ENCODE results near the gene CEACAM19.
"Not testable (repeated sequence)": the region's sequence is repeated elsewhere in the genome, so short reads cannot be mapped to it uniquely, and the experiment has no call there.

The CEACAM19 gene

DNA sequence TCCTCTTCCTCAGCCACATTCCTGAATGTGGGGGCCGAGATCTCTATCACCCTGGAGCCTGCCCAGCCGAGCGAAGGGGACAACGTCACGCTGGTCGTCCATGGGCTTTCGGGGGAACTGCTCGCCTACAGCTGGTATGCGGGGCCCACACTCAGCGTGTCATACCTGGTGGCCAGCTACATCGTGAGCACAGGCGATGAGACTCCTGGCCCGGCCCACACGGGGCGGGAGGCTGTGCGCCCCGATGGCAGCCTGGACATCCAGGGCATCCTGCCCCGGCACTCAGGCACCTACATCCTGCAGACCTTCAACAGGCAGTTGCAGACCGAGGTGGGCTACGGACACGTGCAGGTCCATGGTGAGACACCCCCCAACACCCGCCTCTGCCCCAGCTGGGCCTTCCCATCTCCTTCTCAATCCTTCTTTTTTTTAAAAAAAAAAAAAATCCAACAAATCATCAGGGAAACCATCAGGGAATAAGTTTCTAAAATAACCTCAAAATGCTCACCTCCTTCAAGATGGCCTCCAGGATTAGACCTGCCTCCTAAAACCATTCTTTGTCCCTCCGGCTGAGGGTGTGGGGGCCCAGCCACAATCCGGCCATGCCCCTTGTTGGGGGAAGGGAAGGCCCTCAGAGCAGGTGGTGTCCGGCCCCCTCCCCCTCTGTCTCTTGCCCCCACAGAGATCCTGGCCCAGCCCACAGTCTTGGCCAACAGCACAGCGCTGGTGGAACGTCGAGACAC lies 32.2 kb downstream of the CEACAM19 start:
- no peak for DNase-seq

DNA sequence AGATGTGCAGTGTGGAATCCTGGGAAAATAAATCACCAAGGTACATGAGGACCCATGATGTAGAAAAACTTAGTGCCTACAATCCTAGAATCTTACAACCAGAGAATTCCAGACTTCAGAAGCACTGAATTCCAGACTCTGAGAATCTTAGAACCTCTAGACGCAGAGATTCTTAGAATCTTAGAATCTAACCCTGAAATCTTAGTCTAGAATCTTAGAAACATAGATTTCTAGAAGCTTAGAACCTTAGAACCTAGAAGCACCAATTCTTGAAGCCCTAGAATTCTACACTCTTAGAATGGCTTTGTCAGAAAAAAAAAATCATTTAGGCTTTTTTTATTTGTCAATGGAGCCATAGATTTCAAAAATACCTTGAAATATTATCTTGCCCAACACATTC lies 33.7 kb downstream of the CEACAM19 start:
- no peak for DNase-seq

DNA sequence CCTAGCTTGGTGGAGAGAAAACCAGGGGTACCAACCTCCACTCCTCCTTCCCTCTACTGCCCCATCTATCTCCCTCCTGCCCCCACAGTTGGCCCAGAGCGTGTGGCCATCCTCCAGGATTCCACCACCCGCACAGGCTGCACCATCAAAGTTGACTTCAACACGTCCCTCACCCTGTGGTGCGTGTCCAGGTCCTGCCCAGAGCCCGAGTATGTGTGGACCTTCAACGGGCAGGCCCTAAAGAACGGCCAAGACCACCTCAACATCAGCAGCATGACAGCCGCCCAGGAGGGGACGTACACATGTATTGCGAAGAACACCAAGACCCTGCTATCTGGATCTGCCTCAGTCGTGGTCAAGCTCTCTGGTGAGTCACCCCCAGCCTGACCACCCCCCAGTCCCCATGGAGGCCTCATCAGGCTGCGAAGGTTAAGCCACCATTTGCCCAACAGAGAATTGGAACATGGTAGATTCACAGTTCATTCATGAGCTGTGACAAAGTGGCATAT lies 34.3 kb downstream of the CEACAM19 start:
- no peak for DNase-seq

DNA sequence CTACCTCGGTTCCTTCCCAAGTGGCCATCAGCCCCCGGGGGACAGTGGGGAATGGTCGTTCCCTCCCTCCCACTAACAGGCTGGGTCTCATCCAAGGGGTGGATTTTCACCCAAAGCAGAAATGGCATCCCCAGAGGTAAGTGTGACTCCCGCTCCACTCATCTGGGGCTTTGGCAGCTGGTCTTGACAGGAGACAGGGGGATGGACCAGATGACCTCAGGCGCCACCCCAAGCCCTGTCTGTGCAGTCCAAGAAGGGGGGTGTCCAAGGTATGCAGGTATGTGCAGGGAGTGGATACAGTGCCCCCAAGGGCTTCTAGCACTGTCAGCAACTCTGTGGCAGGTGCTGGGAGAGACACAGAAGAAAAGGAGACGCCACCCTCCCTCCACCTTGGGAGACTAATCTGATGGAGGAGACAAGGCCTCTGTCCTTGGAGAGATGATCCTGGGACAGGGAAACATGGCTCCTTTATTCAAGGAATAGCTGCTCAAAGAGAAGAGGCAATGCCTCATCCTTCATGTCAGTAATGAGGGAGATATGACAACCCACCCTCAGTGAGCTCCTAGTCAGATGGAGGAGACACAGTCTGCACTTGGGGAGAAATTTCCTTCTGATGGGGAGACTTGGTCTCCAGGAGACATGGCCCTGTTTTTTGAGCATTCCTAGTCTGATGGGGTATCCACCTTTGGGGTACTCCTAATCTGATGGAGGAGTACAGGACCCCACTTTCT lies 35.4 kb downstream of the CEACAM19 start:
- no peak for DNase-seq

DNA sequence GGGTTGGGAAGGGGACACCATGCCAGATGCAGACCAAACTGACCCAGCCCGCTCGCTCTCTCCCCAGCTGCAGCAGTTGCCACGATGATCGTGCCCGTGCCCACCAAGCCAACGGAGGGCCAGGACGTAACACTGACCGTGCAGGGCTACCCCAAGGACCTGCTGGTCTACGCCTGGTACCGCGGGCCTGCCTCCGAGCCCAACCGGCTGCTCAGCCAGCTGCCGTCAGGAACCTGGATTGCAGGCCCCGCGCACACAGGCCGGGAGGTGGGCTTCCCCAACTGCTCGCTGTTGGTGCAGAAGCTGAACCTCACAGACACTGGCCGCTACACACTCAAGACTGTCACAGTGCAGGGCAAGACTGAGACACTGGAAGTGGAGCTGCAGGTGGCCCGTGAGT lies 36.5 kb downstream of the CEACAM19 start:
- DNase-seq, result no peak

DNA sequence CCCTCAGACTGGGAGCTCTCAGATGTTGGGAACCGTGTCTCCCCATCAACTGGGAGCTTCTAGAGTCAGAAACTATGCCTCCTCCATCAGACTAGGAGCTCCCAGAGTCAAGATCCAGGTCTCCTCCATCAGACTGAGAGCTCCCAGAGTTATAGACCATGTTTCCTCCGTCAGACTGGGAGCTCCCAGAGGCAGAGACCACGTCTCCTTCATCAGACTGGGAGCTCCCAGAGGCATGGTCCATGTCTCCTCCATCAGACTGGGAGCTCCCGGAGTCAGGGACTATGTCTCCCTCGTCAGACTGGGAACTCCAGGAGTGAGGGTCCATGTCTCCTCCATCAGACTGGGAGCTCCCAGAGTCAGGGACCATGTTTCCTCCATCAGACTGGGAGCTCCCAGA lies 37.7 kb downstream of the CEACAM19 start:
- no peak for DNase-seq

DNA sequence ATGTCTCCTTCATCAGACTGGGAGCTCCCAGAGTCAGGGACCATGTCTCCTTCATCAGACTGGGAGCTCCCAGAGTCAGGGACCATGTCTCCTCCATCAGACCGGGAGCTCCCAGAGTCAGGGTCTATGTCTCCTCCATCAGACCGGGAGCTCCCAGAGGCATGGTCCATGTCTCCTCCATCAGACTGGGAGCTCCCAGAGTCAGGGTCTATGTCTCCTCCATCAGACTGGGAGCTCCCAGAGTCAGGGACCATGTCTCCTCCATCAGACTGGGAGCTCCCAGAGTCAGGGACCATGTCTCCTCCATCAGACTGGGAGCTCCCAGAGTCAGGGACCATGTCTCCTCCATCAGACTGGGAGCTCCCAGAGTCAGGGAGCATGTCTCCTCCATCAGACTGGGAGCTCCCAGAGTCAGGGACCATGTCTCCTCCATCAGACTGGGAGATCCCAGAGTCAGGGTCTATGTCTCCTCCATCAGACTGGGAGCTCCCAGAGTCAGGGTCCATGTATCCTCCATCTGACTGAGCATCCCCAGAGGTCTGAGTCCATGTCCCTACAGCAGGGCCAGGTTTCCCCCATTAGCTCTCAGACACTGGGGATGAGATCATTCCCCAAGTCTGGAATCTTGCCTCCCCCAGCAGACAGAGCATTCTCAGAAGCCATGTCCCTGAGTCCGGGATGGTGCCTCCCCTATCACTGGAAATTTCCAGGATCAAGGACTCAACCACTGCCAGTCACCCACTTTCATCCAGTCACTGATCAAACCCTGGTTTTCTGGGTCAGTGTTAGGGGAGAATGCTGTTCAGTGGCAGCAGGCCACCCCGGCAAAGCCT lies 38.4 kb downstream of the CEACAM19 start:
- not testable (repeated sequence) for DNase-seq

DNA sequence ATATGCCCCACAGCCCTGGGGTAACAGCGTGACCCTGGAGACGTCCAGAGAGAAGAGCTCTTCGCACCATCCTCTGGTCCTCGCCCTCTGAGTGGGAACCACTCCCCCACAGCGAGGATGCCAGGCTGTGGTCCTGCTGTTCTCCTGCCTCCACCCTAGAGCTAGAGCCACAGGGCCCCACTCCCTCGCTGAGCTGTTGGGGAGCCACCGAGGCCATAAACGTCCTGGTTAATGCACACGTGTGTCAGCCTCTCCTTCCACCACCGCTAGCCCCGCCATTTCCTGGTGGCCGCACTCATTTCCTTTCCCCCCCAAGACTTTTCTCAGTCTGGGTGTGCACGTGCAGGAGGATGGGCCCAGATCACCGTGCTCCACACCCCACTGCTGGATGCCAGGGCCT lies 39.2 kb downstream of the CEACAM19 start:
- no peak for DNase-seq

DNA sequence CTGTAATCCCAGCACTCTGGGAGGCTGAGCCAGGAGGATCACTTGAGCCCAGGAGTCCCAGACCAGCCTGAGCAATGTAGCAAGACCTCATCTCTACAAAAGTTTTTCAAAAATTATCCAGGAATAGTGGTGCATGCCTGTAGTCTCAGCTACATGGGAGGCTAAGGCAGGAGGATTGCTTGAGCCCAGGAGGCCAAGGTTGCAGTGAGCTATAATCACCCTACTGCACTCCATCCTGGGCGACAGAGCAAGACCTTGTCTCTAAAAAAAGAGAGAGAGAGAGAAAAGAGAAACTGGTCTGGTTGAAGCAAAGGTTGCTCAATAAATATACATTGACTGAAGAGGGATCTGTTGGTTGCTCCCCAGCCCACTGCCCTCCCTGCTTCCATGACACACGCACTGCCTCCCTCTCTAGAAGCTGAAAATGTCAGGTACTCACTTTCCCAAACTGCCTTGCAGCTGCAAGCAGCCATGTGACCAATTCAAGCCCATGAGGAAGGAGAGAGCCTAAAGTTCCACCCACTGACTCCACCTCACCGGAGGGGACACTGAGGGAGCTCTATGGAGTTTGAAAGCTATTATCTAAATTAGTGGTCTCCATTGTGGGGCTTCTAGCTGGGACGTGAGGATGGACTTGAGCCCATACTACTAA lies 41.7 kb downstream of the CEACAM19 start:
- no peak for DNase-seq

DNA sequence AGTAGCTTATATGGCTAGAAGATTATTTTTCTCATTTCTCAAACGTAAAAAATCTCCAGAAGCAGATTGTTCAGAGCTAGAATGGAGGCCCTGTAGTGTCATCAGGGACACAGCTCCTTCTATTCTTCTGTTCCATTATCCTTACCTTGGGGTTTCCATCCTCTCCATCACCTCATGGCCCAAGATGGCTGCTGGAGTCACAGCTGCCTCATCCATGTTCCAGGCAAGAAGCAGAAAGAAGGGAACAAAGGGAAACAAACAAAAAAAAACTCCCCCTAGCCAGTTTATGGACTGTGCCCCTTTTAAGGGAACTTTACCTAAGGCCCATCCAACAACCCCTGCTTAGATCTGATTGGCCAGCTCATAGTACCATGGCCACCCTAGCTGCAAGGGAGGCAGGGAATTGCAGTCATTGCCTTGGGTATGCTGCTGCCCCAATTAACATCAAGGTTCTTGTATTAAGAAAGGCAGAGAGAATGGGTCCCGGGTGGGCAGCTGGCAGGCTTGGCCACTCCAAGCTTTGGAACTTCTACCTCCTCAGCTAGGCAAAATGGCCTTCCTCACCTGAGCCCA lies 43.4 kb downstream of the CEACAM19 start:
- DNase-seq, result no peak

DNA sequence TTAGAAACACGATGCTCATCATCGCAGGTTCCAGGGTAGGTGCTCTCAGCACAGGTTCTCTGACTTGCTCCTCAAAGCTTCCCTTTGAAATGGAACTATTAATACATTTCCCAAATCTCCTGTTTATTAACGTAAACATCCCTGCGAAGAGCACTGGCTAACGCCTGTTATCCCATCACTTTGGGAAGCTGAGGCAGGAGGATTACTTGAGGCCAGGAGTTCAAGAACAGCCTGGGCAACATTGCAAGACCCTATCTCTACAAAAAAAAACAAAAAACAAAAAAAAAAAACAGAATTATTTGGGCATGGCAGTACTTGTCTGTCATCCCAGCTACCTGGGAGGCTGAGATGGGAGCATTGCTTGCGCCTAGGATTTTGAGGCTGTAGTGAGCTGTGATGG lies 46.3 kb downstream of the CEACAM19 start:
- DNase-seq, result no peak

DNA sequence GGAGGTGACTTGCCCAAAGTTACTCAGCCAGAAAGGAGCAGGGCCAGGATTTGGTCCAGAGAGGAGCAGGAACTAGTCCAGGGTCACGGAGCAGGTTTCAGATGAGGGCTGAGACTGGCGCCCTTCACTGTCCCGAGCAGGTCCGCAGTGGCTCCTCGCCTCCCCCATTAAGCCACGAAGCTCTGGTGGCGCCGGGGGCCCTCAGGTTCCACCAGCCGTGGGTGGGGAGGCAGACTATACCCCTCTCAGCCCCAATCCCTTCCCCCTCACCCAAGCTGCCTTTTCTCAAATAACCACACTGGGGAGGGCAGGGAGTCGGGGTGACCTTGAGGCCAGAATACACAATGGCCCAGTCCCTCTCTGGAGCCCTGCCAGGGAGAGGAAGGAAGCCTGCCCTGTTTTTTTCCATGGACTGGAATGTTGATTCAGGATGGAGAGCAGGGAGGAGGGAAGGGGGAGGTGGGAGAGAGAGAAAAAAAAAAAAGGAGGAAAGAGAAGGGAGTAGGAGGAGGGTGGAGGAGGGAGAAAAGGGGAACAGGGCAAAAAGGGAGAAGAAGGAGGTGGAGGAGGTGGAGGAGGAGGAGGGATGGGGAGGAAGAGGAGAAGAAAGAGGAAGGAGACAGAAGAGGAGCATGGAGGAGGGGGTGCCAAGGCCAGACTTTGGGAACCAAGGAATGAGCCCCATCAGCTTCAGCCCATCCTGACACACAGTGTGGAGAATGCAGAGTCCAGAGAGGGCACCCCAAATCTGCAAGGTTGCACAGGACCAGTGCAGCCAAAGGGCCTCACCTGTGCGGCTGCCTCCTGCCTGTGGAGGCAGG lies 47.4 kb downstream of the CEACAM19 start:
- peak; percentile 27 for DNase-seq

DNA sequence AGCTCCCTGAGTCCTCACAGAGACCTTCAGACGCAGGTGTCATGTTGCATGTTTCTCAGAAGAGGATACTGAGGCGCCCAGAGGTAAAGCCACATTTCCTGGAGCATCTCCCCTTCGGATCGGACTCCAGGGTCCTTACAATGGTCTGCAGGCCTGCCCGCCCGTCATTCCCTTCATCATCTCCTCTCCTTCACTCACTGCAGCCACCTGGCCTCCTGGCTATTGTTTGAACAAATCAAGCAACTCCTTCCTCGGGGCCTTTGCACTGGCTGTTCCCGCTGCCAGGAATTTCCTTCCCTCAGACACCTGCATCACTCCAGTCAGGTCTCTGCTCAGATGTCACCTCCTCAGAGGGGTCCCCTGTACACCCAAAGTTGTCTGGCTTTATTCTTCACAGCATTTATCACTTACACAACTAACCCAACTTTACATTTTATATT lies 48.0 kb downstream of the CEACAM19 start:
- DNase-seq, result peak; percentile 20

DNA sequence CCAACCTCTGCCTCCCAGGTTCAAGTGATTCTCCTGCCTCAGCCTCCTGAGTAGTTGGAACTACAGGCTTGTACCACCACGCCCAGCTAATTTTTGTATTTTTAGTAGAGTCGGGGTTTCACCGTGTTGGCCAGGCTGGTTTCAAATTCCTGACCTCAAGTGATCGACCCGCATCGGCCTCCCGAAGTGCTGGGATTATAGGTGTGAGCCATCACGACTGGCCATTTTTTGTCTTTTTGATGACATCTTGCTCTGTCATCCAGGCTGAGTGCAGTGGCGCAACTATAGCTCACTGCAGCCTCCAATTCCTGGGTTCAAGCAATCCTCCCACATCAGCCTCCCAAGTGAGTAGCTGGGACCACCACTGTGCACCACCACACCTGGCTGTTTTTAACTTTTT lies 49.1 kb downstream of the CEACAM19 start:
- DNase-seq, result not testable (repeated sequence)

DNA sequence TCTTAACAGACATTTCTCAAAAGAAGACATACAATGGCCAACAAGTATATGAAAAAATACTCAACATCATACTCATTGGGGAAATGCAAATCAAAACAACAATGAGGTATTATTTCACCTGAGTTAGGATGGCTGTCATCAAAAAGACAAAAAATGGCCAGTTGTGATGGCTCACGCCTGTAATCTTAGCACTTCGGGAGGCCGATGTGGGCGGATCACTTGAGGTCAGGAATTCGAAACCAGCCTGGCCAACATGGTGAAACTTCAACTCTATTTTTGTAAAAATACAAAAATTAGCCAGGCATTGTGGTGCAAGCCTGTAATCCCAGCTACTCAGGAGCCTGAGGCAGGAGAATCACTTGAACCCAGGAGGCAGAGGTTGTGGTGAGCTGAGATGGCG lies 49.7 kb downstream of the CEACAM19 start:
- no peak for DNase-seq

DNA sequence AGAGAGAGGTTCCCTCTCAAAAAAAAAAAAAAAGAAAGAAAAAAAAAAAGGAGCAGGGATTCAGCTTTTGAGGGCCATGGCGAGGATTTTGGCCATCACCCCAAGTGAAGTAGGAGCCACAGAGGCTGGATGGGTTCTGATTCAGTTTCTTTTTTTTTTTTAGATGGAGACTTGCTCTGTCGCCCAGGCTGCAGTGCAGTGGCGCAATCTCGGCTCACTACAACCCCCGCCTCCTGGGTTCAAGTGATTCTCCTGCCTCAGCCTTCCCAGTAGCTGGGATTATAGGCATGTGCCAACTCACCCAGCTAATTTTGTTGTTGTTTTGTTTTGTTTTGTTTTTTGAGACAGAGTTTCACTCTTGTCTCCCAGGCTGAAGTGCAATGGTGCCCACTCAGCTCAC lies 50.1 kb downstream of the CEACAM19 start:
- not testable (repeated sequence) for DNase-seq

DNA sequence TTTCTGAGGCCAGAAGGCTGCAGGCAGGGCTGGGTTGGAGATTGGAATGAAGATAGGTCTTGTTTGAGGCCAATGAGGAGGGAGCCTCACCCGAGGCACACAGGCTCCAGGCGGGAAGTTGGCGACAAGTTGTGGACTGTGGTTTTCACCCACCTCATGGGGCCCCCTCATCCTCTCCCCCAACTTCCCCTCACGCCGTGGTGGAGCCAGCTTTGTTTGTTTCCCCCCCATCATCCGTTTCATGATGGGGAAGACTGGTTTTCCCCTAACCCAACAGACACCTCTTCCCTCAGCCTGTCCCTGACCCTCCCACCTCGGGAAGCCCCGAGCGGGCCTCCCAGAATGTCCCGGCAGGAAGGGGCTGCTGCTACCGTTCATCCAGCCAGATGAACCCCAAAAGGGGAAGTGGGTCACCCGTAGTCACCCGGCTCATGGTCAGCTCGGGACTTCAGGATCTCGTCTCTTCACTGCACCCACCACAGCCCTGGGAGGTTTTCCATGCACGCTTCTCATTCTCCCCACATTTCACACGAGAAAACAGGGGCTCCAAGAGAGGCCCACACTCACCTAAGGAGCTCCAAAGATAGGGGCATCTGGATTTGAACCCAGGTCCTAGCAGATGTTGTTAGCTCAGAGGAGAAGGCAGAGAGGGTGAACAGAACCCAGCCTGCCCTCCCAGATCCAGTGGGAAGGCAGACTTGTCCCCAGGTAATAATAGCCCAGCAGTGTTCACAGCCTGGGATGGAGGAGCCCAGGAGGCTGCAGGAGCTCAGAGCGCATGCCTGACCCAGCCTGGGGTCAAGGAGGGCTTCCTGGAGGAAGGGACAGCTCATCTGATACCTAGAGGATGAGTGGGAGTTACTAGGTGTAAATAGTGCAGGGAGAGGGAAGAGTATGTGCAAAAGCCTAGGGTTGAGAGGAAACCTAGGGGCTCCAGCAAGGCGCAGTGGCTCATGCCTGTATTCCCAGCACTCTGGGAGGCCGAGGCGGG lies 51.1 kb downstream of the CEACAM19 start:
- DNase-seq, result no peak

DNA sequence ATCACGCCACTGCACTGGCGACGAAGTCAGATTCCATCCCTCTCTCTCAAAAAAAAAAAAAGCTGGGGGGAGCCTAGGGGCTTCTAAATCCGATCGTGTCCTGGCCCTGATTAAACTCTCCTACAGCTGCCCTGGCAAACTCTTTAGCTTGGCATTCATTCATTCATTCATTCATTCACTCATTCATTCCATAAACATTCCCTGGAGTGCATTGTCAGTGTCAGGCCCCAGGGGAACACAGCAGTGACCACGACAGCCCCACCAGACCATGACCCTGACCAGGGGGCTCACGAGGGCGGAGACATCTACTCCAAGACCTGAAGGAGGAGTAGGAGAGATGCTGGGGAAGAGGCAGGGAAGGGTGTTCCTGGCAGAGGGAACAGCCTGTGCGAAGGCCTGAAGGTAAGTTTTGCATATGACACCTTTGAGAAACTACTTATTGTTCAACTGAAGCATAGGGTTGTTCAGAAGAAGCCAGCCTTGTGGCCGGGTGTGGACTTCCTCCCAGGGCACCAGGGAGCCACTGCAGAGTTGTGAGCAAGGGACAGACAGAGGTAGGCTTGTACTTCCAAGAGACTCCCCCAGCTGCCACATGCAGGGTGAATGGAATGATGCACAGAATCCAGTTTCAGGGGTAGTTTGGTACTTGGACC lies 52.1 kb downstream of the CEACAM19 start:
- no peak for DNase-seq

DNA sequence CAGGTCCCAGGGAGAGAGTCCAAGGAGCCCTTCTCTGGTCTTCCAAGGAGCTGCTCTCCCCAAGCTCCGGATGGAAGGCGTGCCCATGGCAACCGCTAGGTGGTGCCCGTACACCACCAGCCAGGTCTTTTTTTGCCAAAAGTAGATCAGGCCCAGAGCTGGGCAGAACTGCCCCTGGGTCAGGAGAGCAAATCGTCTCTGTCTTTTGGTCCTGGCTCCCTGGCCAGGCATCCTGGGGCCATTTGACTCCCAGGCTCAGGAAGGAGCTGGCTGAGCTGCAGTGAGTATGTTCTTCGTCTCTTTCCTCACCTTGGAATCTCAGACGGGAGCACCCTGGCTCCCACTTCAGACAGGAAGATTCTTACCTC lies 52.7 kb downstream of the CEACAM19 start:
- DNase-seq, result peak; percentile 68

DNA sequence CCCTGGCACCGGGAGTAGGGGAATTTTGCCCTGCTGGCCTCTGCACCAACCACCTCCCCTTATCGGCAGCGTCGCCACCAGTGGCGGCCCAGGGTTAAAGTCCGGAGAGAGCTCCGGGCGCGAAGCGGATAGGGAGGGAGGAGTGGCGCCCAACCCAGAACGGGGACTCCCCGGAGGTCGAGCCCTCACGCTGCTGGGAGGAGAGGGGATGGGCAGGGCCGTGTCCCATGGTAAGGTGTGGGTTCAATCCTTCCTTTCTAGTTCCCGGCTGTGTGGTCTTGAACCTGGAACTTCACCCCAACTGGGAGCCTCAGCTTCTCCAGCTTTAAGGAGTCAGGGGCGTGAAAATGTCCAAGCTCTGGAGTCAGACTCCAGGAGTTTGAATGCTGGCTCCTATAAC lies 54.0 kb downstream of the CEACAM19 start:
- DNase-seq, result no peak

Measured in NCI-H510A treated with DMSO at 0.1 percent for 48 hours (cell line).